IPS DF 4.7 (cell line): ENCODE measurements around the gene FAM180A.
"Not testable (repeated sequence)": the region's sequence is repeated elsewhere in the genome, so short reads cannot be mapped to it uniquely, and the experiment has no call there.

Experiments
- DNase-seq: peaks from one replicate; pipeline ENCODE4 v3.0.0-alpha.2; 2013; ENCODE audit warnings: low spot score; ENCODE audit errors: extremely low read depth

FAM180A gene

DNA sequence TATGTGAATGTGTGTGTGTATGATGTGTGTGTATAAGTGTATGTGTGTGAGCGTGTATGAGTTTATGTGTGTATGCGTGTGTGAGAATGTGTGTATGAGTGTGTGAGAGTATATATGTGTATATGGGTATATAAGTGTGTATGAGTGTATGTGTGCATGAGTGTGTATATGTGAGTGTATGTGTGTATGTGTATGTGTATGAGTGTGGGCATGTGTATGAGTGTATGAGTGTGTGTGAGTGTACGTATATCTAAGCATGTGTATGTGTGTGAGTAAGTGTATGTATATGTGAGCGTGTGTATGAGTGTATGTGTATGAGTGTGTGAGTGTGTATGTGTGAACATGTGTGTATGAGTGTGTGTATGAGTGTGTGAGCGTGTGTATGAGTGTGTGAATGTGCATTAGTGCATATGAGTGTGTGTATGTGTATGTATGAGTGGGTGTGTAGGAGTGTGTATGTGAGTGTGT is 33.5 kb downstream of the FAM180A start:
- DNase-seq: no peak

GRCh38 chr7:135714534-135715009 is 34.0 kb downstream of the FAM180A start:
- no peak for DNase-seq

DNA sequence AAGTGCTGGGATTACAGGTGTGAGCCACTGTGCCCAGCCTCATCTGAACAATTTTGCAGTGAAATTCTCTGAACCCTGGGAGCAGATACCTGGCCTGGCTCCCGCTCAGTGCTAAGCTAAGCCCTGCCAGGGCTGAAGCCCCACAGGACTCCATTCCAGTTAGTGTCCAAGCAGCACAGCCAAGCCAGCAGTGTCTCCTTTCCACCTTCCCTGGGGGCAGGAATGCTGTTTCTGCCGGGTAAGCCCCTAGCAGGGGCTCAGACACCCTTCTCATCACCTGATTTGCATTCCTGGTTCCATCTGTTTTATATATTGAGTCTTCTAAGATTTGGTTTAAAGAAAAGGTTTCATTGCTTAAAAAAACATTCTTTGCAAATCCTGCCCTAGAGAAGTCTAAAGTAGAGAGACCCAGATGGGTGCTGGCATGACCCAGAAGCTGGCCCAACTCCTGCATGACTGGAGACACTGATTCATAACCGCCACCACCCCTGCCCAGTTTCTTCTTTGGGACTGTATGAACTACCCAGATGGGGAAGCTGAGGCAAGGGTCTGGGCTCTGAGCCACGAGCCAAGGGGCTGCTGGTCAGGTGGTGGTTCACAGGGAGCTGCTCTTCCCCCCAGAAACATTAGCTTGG is 34.7 kb downstream of the FAM180A start:
- DNase-seq: no peak

- DNase-seq: no peak
Observed at GRCh38 chr7:135712796-135713195, 35.8 kb downstream of the FAM180A start.

- no peak for DNase-seq
Observed at GRCh38 chr7:135712182-135712782, 36.3 kb downstream of the FAM180A start.

DNA sequence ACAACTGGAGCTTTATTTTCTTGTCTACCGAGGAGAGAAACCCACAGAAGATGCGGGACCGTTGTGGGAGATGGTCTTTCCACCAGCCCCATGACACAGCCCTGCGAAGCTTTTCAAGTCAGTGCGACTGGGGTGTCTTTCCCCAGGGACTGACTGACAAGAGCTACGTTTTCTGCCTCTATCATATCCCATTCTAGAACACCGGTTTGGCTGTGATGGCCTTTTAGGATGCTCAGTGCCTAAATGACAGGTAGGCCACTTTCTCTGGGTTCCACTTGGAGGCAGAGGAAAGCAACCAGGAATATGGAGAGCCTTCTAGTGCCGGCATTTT is 37.5 kb downstream of the FAM180A start:
- DNase-seq: no peak

GRCh38 chr7:135710417-135711138 is 38.0 kb downstream of the FAM180A start:
- no peak for DNase-seq

DNA sequence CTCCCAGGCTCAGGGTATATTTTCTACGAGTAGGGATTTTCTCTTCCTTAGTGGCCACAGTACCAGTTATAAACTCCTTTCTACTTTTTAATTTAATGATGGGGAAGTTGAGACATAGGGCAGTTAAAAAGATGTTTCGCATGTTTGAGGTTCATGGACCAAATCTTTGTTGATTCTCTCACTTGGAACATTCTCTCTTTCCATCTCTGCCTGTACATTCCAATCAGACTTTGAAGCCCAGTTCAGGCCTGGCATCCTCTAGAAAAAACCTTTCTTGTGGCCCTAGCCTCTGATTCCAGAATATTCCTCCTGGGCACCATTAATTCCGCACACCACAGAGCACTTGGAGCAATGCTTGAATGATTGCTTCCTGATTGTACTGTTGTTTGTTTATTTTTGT is 39.1 kb downstream of the FAM180A start:
- no peak for DNase-seq

GRCh38 chr7:135708041-135708440 is 40.6 kb downstream of the FAM180A start:
- no peak for DNase-seq

- no peak for DNase-seq
Observed at GRCh38 chr7:135707570-135707966, 41.0 kb downstream of the FAM180A start.

DNA sequence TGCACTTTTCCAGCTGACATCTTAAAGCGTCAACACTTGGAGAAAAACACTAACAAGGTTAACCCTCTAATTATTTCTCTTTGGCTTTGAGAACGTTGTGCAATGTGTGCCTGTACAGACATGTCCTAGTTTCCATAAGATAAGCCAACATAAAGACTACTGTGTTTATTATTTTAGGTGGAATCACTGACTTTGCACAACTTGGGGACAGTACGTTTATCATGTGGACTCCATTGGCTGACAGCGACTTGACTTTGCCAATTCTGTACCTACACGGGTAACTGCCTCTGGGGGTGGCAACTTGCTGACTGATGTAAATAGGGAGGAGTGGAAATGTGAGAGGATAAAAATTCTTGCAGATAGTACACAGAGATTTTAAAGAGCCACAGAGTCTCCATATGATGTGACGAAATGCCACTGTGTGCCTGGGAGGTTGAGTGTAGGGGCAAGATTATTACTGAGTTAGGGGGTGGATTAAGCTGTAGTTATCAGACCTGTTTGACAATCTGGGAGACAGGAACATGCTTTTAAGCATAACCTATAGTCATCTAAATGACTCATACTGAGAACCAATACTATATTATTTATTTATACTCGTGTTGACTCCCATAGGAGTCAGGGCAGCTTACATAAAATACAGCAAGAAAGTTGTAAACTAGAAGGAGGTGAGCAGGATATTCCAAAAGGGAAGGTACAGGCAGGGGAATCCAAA is 41.6 kb downstream of the FAM180A start:
- DNase-seq: no peak

- DNase-seq: no peak
Observed at GRCh38 chr7:135706038-135706742, 42.4 kb downstream of the FAM180A start.

- no peak for DNase-seq
Observed at GRCh38 chr7:135704698-135705097, 43.9 kb downstream of the FAM180A start.

DNA sequence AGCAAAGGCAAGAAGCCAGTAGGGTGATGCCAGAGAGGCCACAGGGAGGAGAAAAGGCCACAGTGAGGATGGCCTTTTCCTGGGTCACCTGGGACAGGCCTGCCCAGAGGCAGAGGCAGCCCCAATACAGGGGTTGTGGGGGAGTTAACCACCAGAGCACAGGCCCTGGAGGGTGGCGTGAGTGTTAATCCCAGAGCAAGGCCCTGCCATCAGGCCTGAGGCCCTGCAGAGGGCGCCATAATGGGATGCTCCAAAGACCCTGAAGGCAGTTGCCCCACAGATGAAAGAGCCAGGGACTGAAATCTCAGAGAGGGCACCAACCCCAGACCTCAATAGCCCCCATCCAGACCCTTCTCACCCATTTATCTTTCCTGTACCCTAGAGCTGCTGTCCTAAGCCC is 44.5 kb downstream of the FAM180A start:
- DNase-seq: no peak

DNA sequence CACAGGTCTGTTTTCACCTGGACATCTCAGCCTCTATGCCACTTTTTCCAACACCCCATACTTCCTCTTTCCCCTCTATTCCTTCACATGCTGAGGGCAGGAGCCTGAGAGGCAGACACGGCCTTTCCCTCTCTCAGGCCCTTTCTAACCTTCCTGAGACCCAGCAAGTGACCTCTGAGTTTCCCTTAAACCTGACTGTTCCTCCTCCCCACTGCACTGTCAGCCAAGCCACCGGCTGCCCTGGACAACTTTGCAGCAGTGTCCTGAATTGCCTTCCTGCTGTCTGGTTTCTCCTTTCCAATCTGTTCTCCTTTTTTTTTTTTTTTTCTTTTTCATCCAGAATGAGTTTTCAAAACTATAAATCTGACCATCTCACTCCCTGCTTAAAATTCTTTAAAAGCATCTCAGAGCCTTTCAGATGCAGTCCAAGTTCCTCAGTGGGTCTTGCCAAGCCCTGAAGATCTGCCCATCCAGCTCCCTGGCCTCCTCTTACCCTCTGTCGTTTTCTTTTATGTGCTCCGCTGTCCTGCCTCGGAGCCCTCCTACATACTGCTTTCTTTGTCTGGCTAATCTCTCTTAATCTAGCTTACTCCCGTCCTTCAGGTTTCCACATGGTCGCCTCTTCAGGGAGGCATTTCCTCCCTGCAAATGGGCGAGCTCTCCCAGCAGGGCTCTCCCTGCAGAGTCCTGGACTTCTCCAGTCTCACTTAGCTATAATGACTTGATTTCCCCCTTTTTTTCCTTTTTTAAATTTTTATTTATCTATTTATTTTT is 51.1 kb downstream of the FAM180A start:
- DNase-seq: no peak

GRCh38 chr7:135693558-135693957 is 55.1 kb downstream of the FAM180A start:
- no peak for DNase-seq

- DNase-seq: not testable (repeated sequence)
Observed at GRCh38 chr7:135692606-135693005, 56.0 kb downstream of the FAM180A start.

DNA sequence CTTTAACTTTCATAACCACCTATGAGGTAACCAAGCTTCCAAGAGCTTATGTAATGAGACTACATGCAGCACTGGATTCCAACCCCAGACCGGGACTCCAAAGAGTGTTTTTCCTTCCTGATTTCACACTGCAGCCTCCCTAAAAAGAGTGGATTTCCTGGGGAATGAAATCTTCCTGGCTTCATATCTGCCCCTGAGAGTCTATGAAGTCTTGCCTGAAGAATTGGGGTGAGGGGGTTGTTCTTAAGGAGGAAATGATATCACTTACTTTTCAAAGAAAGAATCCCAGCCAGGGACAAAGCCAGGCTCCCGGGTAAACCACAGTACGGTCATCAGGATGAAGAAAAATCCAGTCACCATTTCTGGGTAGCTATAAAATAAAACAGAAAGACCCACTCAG is 56.6 kb downstream of the FAM180A start:
- DNase-seq: no peak

DNA sequence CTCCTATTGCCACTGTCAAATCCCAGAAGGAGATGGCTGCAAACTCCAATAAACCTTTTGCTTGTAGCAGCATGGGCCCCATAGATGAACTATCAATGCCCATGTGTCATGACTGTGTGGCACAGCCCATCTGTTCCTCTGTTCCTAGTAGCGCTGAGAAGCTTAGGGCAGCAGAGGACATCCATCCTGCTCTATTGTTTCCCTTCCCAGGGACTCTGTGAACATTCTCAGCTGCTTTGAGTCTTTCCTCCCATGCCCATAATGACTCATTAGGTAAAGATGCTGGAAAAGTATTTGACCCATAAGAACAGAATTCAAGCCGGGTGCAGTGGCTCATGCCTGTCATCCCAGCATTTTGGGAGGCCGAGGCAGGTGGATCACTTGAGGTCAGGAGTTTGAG is 58.0 kb downstream of the FAM180A start:
- DNase-seq: no peak

GRCh38 chr7:135687466-135687865 is 61.1 kb downstream of the FAM180A start:
- DNase-seq: no peak
